Neural cell (in vitro differentiated cells): Measurements from ENCODE around the gene NEDD4L.

ENCODE experiments used
- CTCF ChIP-seq: fragments of 450-650 bp; IDR thresholded peaks from 2 replicates; pipeline ENCODE4 v1.5.1; 2014; ENCODE audit warnings: antibody characterized with exemption, mild to moderate bottlenecking, moderate library complexity; ENCODE audit not compliant: poor library complexity, severe bottlenecking
- EP300 ChIP-seq: fragments of 450-650 bp; conservative IDR thresholded peaks from 2 replicates; pipeline ENCODE4 v1.6.1; 2014; ENCODE audit warnings: antibody characterized with exemption, mild to moderate bottlenecking, moderate library complexity; ENCODE audit not compliant: poor library complexity, severe bottlenecking
- EZH2 ChIP-seq: fragments of 200-600, 300-800 bp; shearing (Covaris generic), sonication (generic); IDR thresholded peaks from 2 replicates; pipeline ENCODE4 v1.6.1; 2014; ENCODE audit warnings: antibody characterized with exemption, low read length, borderline replicate concordance, mild to moderate bottlenecking; ENCODE audit not compliant: insufficient read depth, poor library complexity, severe bottlenecking
- MXI1 ChIP-seq: fragments of 450-650 bp; conservative IDR thresholded peaks from 2 replicates; pipeline ENCODE4 v1.6.1; 2014; ENCODE audit warnings: antibody characterized with exemption, mild to moderate bottlenecking; ENCODE audit not compliant: poor library complexity, severe bottlenecking
- POLR2AphosphoS5 ChIP-seq: IDR thresholded peaks from 2 replicates; pipeline ENCODE4 v1.6.1; 2012
- RAD21 ChIP-seq: fragments of 450-650 bp; conservative IDR thresholded peaks from 2 replicates; pipeline ENCODE4 v1.6.1; 2014; ENCODE audit warnings: antibody characterized with exemption, mild to moderate bottlenecking, moderate library complexity
- REST ChIP-seq: IDR thresholded peaks from 2 replicates; pipeline ENCODE4 v1.6.1; 2012; ENCODE audit warnings: borderline replicate concordance
- SMC3 ChIP-seq: fragments of 450-650 bp; conservative IDR thresholded peaks from 2 replicates; pipeline ENCODE4 v1.6.1; 2014; ENCODE audit warnings: antibody characterized with exemption, mild to moderate bottlenecking, moderate library complexity; ENCODE audit not compliant: poor library complexity
- TAF1 ChIP-seq: IDR thresholded peaks from 2 replicates; pipeline ENCODE4 v1.6.1; 2012; ENCODE audit warnings: low read depth

DNA sequence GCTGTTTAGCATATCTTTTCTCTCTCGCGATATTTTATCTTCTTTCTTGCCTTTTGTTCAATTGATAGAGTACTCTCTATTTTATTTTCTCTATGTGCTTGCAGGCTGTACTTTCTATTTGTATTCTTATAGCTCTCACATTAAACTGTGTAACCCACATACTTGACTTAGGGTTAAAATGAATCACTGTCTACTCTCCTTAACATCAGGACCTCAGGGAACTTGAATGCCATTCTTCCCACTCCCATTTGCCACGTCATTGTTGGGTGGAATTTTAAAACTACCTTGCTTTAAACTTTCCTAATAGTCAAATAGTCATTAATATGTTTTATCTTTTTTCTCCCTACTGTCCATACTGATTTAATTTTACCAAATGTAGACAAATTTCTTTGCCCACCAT lies 315.2 kb downstream of the NEDD4L start:
- TF ChIP-seq CTCF, result no peak
- no peak for TF ChIP-seq POLR2AphosphoS5
- TF ChIP-seq EZH2, result no peak
- TF ChIP-seq TAF1, result no peak
- TF ChIP-seq REST, result no peak
- TF ChIP-seq MXI1, result no peak
- no peak for TF ChIP-seq RAD21
- TF ChIP-seq EP300, result no peak
- no peak for TF ChIP-seq SMC3
